Measurements from ENCODE around the gene ZNF579.

The ZNF579 gene

GRCh38 chr19:55611983-55612645 lies 31.5 kb upstream of the ZNF579 start:
- Histone ChIP-seq H3K27ac (ENCODE audit: low read length) (no peak overlapping the region), H3K4me2 (ENCODE audit: low read depth, low read length) (no peak overlapping the region), H3K9me3 (replicated peaks; ENCODE audit: insufficient read depth, low read length) (no peaks in the 10 kb centered on the region), H2AFZ (ENCODE audit: low read length) (no peak overlapping the region), H3K9ac (ENCODE audit: low read length) (no peak overlapping the region), H3K79me2 (ENCODE audit: low read length) (peaks cover 37% of the 10 kb centered on the region), H4K20me1 (ENCODE audit: insufficient read depth, low read length) (no peaks in the 10 kb centered on the region), H3F3A (ENCODE audit: insufficient read depth, low read length) (no peaks in the 10 kb centered on the region), H3K4me1 (ENCODE audit: low read length) (no peaks in the 10 kb centered on the region), H3K4me3 (ENCODE audit: low read length) (no peak overlapping the region), H3K9me2 (replicated peaks; ENCODE audit: insufficient read depth, low read length) (no peaks in the 10 kb centered on the region), H3K27me3 (replicated peaks; ENCODE audit: insufficient read depth, low read length) (no peaks in the 10 kb centered on the region), H3K36me3 (replicated peaks; ENCODE audit: insufficient read depth, low read length) (no peaks in the 10 kb centered on the region)
- no peak for DNase-seq
- TF ChIP-seq EZH2phosphoT487 (IDR thresholded peaks at IDR 0.05; ENCODE audit: low read length) (no peak), CTCF (IDR thresholded peaks at IDR 0.05; ENCODE audit: low read length) (no peak), EZH2 (optimal IDR thresholded peaks at IDR 0.05; ENCODE audit: low read depth, low read length) (no peak)

- Histone ChIP-seq H3K4me2 (ENCODE audit: low read depth, low read length) (no peak overlapping the region), H3K9ac (ENCODE audit: low read length) (no peak overlapping the region)
- no peak for DNase-seq
These were observed 30.8 kb upstream of the ZNF579 start for GRCh38 chr19:55611300-55611982.

GRCh38 chr19:55609326-55609725 lies 28.7 kb upstream of the ZNF579 start:
- no peak for DNase-seq
- Histone ChIP-seq H3K9ac (ENCODE audit: low read length) (no peak overlapping the region), H3K27ac (ENCODE audit: low read length) (no peak overlapping the region), H3K36me3 (replicated peaks; ENCODE audit: insufficient read depth, low read length) (no peaks in the 10 kb centered on the region), H3K9me3 (replicated peaks; ENCODE audit: insufficient read depth, low read length) (no peaks in the 10 kb centered on the region), H3F3A (ENCODE audit: insufficient read depth, low read length) (peaks cover 15% of the 10 kb centered on the region), H3K79me2 (ENCODE audit: low read length) (peaks cover 46% of the 10 kb centered on the region), H3K27me3 (replicated peaks; ENCODE audit: insufficient read depth, low read length) (no peaks in the 10 kb centered on the region), H4K20me1 (ENCODE audit: insufficient read depth, low read length) (no peaks in the 10 kb centered on the region), H3K4me1 (ENCODE audit: low read length) (peaks cover 11% of the 10 kb centered on the region), H3K4me2 (ENCODE audit: low read depth, low read length) (no peak overlapping the region), H3K4me3 (ENCODE audit: low read length) (no peak overlapping the region), H3K9me2 (replicated peaks; ENCODE audit: insufficient read depth, low read length) (no peaks in the 10 kb centered on the region), H2AFZ (ENCODE audit: low read length) (no peak overlapping the region)
- TF ChIP-seq EZH2 (optimal IDR thresholded peaks at IDR 0.05; ENCODE audit: low read depth, low read length) (no peak), CTCF (IDR thresholded peaks at IDR 0.05; ENCODE audit: low read length) (no peak), EZH2phosphoT487 (IDR thresholded peaks at IDR 0.05; ENCODE audit: low read length) (no peak)

More at GRCh38 chr19:55611300-55611982, 30.8 kb upstream of the ZNF579 start:
- TF ChIP-seq CTCF (IDR thresholded peaks at IDR 0.05; ENCODE audit: low read length) (no peak), EZH2phosphoT487 (IDR thresholded peaks at IDR 0.05; ENCODE audit: low read length) (no peak), EZH2 (optimal IDR thresholded peaks at IDR 0.05; ENCODE audit: low read depth, low read length) (no peak)
- no peaks in the 10 kb centered on the region for H3K27me3 ChIP-seq (replicated peaks; ENCODE audit: insufficient read depth, low read length)
- peaks cover 5% of the 10 kb centered on the region for H3K4me1 ChIP-seq (ENCODE audit: low read length)
- no peaks in the 10 kb centered on the region for H4K20me1 ChIP-seq (ENCODE audit: insufficient read depth, low read length)
- H2AFZ ChIP-seq (ENCODE audit: low read length): no peak overlapping the region
- no peak overlapping the region for H3K27ac ChIP-seq (ENCODE audit: low read length)
- peaks cover 44% of the 10 kb centered on the region for H3K79me2 ChIP-seq (ENCODE audit: low read length)
- H3K4me3 ChIP-seq (ENCODE audit: low read length): no peak overlapping the region
- H3K36me3 ChIP-seq (replicated peaks; ENCODE audit: insufficient read depth, low read length): no peaks in the 10 kb centered on the region
- H3K9me3 ChIP-seq (replicated peaks; ENCODE audit: insufficient read depth, low read length): no peaks in the 10 kb centered on the region
- no peaks in the 10 kb centered on the region for H3K9me2 ChIP-seq (replicated peaks; ENCODE audit: insufficient read depth, low read length)
- H3F3A ChIP-seq (ENCODE audit: insufficient read depth, low read length): no peaks in the 10 kb centered on the region

All from MM.1S (cell line).